Activated CD4-positive, alpha-beta T cell treated with anti-CD3 and anti-CD28 coated beads, Interleukin-2, amount 50 U/mL, for 16 hours (primary cell): ENCODE results near the gene CLDN4.

Experiments
- DNase-seq: peaks from one replicate; pipeline ENCODE4 v3.0.0-alpha.2; 2020

The CLDN4 gene

DNA sequence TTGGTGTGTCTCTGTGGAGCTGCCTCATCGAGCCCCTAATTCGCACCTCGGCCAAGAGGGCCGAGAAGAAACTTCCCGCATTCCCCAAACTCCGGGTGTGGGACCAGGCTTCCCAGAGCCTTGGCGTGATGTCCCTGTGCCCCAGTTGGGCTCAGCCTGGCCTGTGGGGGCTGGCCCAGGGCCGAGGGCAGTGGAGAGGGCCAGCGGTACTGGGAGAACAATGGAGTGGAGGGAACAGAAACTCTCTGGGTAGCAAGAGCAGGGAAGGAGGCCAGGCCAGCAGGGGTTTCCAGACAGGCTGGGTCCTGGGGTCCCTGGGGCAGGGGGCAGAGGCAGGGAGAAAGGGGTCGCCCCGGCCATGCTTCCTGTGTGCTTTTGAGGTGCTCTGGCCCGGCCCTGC, 46.2 kb downstream of the CLDN4 start:
- no peak for DNase-seq

DNA sequence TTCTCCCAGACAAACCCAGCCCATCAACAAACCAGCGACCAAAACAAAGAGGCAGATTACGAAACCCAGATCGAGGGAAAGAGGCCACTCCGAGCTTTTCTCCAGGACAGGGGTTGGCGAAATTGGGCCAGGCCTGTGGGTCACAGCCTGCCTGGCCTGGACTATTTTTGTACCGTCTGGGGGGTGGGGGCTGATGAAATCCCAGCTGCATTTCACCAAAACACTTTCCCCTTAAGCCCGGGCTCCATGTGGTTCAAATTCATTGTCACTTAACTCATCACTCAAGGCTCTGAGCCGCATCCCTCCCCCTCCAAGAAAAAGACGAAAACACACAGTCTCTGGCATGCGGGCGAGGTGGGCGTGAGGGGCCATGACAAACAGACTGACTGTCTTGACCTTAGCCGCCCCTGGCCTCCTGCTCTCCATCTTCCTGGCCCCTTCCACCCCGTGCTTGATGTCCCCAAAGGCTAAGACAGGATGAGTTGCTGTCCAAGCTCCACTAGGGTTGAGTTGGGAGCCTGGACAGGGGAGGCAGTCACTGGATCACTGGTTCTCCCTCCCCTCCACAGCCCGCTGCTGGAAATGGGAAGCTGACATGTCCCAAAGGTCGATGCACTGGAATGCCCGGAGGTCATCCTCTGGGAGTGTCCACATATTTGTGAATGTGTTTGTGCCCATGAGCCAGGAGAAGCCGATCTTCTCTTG, 49.3 kb downstream of the CLDN4 start:
- DNase-seq, result no peak

DNA sequence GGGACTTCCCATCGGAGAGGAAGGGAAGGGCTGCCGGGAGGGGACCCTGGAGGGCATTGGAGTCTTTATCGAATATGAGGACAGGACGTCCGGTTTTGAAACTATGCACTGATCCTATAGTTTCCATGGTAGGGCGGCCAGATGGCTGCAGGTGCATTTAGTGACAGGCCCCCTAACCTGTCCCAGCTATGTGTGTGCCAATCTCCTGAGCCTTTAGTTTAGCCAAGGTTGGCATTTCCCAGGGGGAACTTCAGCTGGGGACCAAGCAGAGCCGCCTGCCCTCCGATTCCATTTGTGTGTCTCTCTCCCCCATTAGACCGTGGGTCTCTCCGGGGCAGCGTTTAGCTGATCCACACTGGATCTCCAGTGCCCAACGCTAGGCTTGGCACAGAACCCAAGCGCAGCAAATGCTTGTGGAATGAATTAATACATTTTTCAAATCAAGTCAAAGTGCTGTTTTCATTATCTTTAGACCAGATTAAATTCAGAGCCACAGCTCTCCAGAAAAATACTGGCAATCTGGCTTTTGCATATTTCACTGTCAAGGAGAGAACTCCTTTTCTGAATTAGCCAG, 50.0 kb downstream of the CLDN4 start:
- DNase-seq, result no peak

DNA sequence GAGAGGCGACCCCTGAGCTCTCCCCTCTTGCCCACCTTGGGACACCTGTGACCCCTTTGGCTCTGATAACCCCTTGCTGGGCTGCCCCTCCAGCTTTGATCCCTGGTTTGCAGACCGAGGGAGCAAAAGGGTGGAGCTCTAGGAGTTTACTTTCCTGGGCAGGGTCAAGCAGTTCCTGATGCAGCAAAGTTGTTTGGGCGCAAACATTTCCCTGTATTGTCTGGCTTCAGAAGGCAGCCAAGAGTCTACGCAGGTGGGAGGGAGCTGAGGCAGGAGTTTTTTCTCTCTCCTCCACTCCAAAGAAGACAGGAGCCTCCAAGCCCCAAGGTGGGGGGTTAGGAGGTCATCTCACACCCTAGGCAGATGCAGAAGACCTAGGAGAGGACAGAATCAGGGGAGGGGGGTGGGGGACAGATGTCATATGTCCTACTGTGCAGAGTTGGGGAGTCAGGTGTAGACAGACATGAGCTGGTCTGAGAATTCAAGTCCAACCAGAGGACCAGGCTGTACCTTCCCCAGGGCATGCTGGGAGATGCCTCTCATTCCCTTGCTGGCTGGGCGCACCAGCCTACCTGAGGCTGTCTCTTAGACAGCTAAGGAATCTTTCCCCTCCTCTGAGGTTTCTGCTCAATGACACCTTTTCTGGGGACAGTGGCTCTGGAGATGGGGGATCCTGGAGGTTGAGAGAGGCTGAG, 50.7 kb downstream of the CLDN4 start:
- DNase-seq, result no peak

DNA sequence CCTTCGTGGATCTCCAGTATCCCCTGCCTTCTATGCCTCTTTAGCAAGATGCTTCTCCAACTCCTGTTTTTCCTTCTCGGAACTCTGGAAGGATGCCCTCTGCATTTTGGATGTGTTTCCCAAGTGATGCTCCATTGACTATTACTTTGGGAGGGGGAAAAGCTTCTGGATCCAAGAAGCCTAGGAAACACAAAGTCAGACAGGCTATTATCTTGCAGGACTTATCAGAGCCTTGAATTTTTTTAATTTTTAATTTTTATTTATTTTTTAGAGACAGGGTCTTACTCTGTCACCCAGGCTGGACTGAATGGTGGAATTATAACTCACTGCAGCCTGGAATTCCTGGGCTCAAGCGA, 51.2 kb downstream of the CLDN4 start:
- DNase-seq, result no peak
